ENCODE results near the gene TEX51.

TEX51 gene

DNA sequence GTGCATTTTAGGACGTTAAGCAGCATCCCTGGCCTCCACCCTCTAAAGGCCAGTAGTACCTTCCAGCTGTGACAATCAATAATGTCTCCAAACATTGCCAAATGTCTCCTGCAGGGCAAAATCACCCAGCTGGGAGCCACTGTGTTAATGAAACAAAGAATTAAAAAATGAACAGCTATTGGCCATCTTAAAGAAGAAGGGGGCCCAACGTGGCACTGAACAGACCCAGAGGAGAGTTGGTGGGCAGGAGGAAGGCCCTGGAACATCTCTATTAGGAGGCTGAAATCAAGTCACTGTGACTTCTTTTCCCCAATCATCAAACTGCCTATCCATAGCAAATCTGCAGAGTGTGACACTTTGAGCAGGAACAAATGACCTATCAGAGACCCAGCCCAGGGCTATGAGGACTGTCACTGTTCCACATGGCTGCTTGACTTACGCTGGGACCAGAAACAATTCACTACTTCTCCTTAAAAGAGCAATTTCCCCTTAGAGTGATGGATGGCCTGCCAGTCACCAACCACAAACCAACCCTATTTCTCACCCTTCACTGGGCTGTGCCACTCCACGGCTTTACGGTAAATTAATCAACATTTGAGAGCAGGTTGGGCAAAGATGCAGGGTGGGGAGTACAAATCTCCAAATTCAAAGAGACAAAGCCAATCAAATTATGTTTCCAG lies 35.2 kb upstream of the TEX51 start:
- no peaks in the 10 kb centered on the region for H3K4me1 Mint-ChIP-seq

DNA sequence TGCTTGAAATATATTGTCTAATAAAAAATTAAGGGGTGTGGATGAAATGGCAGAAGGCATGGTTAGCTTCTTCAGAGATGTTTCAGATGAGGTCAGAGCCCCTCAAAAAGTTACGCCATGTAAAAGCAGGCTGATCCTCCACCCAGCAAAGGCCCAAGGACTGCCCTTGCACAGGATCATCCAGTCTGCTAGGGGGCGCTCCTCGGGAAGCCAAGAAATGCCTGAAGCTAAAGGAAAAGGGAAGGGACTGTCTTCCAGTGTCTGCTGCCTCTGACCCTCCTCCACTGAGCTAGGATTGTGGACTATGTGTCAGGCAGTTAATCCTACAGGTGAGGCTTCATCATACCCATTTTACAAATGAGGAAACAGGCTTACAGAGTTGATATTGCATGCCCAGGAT lies 33.8 kb upstream of the TEX51 start:
- no peaks in the 10 kb centered on the region for H3K4me1 Mint-ChIP-seq
- no peaks in the 10 kb centered on the region for H3K36me3 Mint-ChIP-seq
- no peak overlapping the region for H3K4me3 Mint-ChIP-seq
- H3K27ac Mint-ChIP-seq, result no peak overlapping the region
- H3K27me3 Mint-ChIP-seq, result peaks cover 9% of the 10 kb centered on the region
- ATAC-seq, result no peak
- H3K9me3 Mint-ChIP-seq, result peaks cover 13% of the 10 kb centered on the region

More for the DNA sequence above, 35.2 kb upstream of the TEX51 start:
- Mint-ChIP-seq H3K36me3 (no peaks in the 10 kb centered on the region), H3K27ac (no peak overlapping the region), H3K9me3 (peaks cover 13% of the 10 kb centered on the region), H3K27me3 (peaks cover 22% of the 10 kb centered on the region), H3K4me3 (no peak overlapping the region)
- no peak for ATAC-seq

DNA sequence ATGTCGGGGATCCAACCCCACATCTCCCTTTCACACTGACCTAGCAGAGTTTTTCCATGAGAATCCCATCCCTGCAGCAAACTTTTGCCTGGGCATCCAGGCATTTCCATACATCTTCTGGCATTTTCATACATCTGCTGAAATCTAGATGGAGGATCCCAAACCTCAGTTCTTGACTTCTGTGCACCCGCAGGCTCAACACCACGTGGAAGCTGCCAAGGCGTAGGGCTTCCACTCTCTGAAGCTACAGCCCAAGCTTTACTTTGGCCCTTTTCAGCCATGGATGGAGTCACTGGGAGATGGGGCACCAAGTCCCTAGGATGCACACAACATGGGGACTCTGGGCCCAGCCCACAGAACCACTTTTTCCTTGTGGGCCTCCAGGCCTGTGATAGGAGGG lies 32.2 kb upstream of the TEX51 start:
- no peak for ATAC-seq
- no peak overlapping the region for H3K4me3 Mint-ChIP-seq
- H3K4me1 Mint-ChIP-seq, result no peaks in the 10 kb centered on the region
- H3K9me3 Mint-ChIP-seq, result peaks cover 13% of the 10 kb centered on the region
- no peaks in the 10 kb centered on the region for H3K36me3 Mint-ChIP-seq
- peaks cover 9% of the 10 kb centered on the region for H3K27me3 Mint-ChIP-seq
- H3K27ac Mint-ChIP-seq, result no peak overlapping the region

DNA sequence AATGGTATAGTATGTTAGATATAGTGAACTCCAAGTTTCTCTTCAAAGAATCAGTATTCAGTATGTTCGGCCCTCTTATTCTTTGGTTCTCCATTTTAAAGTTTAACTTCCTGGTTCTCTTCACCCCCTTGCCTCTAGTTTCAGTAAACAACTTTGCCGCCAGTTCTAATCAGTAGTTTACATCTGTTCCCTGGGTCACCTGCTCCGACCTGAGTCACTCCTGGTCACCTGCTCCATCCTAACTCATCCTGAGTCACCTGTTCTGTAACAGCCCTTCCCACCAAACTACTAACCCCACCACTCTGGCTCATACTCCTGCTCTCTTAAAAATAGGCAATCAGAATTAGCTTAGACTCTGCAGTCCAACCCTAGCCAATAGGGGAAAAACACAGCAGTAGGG lies 23.7 kb upstream of the TEX51 start:
- Mint-ChIP-seq H3K4me3 (no peak overlapping the region), H3K27ac (no peak overlapping the region), H3K9me3 (peaks cover 13% of the 10 kb centered on the region), H3K36me3 (no peaks in the 10 kb centered on the region), H3K4me1 (no peaks in the 10 kb centered on the region), H3K27me3 (no peaks in the 10 kb centered on the region)
- no peak for ATAC-seq

DNA sequence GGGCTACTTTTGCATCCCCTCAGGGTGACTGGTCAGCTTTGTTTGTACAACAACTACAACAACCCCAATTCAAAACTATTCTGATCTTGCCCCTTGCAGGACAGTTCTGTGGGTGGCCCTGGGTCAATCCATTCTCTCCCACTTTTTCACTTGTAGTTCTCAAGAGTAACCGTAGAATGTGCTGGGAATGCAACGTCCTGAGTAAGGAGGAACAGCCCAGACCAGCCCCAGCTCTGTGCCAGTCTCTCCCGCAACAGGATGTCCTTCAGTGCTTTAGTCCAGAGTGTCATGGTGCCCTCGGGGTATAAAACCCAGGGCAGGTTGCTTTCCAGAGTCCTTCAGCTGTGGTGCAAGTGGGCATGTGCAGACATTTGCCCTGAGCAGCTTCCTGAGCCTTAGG lies 22.1 kb upstream of the TEX51 start:
- no peaks in the 10 kb centered on the region for H3K27me3 Mint-ChIP-seq
- H3K27ac Mint-ChIP-seq, result no peak overlapping the region
- H3K36me3 Mint-ChIP-seq, result no peaks in the 10 kb centered on the region
- no peaks in the 10 kb centered on the region for H3K4me1 Mint-ChIP-seq
- ATAC-seq, result no peak
- H3K4me3 Mint-ChIP-seq, result no peak overlapping the region
- peaks cover 13% of the 10 kb centered on the region for H3K9me3 Mint-ChIP-seq

DNA sequence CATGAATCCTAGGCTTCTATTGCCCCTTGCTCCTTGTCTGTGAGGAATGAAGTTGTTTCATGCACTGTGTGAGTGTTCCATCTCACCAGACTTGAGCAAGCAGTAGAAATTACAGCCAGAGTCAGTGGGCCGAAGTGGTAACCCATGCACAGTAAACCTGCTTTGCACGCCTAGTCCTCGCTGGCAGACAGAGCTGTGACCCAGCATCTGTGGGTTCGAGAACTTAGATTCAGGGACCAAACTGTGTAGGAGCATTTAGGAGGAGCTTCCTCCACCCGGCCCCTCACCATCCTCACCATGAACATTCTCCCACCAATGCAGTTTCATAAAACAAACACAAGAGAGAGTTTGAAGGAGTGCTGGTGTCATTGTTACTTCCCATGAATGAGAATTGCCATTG lies 21.6 kb upstream of the TEX51 start:
- no peak overlapping the region for H3K4me3 Mint-ChIP-seq
- no peak for ATAC-seq
- no peaks in the 10 kb centered on the region for H3K36me3 Mint-ChIP-seq
- H3K9me3 Mint-ChIP-seq, result peaks cover 13% of the 10 kb centered on the region
- no peak overlapping the region for H3K27ac Mint-ChIP-seq
- H3K4me1 Mint-ChIP-seq, result no peaks in the 10 kb centered on the region
- no peaks in the 10 kb centered on the region for H3K27me3 Mint-ChIP-seq

DNA sequence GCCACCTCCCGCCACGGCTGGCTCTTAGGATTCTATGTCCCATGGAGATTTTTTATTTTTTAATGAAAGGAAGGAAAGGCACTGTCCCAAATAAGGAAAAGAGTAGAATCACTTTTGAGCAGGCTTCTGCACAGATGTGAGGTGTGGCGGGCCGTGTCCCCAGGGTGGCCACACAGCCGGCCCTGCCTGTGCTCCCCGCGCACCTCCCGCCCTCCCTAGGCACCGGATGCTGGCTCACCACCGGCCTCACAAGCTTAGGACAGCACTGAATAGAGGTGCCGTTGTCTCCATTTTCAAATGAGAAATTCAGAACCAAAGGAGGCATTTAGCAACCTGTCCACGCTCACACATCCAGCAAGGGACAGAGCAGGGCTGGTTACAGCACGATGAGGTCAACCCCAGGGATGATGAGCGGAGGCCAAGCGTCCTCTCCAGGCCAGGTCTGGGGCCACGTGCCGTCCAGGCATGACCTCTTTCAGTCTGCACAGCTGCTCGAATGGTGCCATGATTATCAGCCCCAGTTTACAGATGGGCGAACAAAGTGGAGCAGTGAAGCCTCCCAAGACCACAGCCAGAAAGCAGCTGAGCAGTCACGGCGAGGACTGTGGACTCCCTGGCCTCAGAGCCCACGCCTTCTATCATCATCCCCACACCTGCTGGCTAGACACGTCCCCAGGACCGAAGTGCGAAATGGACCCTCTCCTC lies 20.7 kb upstream of the TEX51 start:
- no peaks in the 10 kb centered on the region for H3K4me1 Mint-ChIP-seq
- no peak overlapping the region for H3K27ac Mint-ChIP-seq
- no peaks in the 10 kb centered on the region for H3K27me3 Mint-ChIP-seq
- H3K36me3 Mint-ChIP-seq, result no peaks in the 10 kb centered on the region
- no peak for ATAC-seq
- no peak overlapping the region for H3K4me3 Mint-ChIP-seq
- peaks cover 13% of the 10 kb centered on the region for H3K9me3 Mint-ChIP-seq

DNA sequence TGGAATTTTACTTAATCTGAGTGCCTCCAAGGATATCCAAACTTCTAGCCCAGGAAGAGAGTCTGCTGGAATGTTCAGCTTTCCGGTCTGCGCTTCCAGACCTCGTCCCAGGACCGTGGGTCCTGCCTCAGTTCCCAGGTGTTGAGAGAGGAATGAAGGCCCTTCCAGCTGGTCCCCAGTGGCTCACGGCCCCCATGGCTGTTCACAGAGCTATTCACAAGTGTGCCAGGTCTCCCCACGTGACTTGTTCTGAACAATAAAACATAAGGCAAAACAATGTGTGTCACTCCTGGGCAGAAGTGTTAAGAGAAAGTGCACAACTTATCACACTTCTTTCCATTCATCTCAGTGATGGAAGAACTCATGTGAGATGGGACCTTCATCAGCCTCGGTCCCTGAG lies 20.1 kb upstream of the TEX51 start:
- H3K27me3 Mint-ChIP-seq, result no peaks in the 10 kb centered on the region
- no peak overlapping the region for H3K4me3 Mint-ChIP-seq
- no peaks in the 10 kb centered on the region for H3K36me3 Mint-ChIP-seq
- peaks cover 13% of the 10 kb centered on the region for H3K9me3 Mint-ChIP-seq
- ATAC-seq, result no peak
- H3K4me1 Mint-ChIP-seq, result no peaks in the 10 kb centered on the region
- no peak overlapping the region for H3K27ac Mint-ChIP-seq

DNA sequence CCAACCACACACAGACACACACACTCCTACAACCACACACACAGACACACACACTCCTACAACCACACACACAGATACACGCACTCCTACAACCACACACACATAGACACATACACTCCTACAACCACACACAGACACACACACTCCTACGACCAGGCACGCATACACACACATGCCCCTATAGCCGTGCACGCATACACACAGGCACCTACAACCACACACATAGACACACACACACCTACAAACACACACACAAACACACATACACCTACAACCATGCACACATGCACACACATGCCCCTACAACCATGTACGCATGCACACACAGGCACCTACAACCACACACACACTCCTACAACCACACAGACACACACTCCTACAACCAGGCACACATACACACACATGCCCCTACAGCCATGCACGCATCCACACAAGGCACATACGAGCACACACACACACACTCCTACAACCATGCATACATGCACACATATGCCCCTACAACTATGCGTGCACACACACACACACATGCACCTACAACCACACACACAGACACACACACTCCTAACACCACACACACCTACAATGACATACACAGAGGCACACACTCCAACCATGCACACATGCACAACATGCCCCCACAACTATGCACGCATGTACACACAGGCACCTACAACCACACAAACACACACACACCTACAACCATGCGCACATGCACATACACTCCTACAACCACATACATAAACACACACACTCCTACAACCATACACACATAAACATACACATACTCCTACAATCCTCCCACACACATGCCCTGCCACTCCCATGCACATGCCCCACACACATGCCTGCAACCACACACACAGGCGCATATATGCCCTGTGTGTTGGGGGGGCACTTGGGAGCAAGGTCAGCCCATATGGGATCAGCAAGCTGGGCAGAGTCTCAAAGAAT lies 19.1 kb upstream of the TEX51 start:
- ATAC-seq, result no peak
- Mint-ChIP-seq H3K4me3 (no peak overlapping the region), H3K27ac (no peak overlapping the region), H3K9me3 (peaks cover 10% of the 10 kb centered on the region), H3K4me1 (no peaks in the 10 kb centered on the region), H3K36me3 (no peaks in the 10 kb centered on the region), H3K27me3 (no peaks in the 10 kb centered on the region)

DNA sequence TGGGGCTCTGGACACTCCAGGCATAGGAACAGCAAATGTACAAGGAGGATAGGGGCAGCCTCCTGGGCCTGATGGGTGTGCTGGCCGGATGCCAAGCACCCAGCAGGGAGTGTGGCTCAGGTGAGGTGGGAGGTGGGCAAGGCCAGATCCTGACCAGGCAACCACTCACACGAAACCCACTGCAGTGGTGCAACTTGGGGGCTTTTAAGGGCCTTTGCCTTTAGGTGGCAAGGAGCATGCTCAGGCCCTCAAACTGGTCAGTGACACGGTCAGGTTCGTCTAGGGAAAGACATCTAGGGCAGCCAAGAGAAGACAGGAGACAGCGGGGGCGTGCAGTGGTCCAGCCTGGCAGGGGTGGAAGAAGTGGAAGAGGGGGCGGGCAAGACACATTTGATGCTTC lies 18.4 kb upstream of the TEX51 start:
- H3K27me3 Mint-ChIP-seq, result peaks cover 6% of the 10 kb centered on the region
- no peak overlapping the region for H3K4me3 Mint-ChIP-seq
- H3K9me3 Mint-ChIP-seq, result peaks cover 5% of the 10 kb centered on the region
- ATAC-seq, result no peak
- no peaks in the 10 kb centered on the region for H3K36me3 Mint-ChIP-seq
- no peak overlapping the region for H3K27ac Mint-ChIP-seq
- H3K4me1 Mint-ChIP-seq, result no peaks in the 10 kb centered on the region

DNA sequence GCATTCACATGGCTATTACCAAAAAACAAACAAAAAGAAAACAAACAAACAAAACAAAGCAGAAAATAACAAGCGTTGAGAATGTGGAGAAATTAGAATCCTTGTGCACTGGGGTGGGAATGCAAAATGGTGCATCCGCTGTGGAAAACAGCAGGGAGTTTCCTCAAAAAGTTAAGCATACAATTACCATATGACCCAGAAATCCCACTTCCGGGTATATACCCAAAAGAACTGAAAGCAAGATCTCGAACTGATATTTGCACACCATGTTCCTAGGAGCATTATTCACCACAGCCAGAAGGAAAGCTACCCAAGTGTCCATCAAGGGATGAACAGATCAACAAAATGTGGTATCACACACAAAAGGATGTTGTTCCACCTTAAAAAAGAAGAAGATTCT lies 17.9 kb upstream of the TEX51 start:
- Mint-ChIP-seq H3K27ac (no peak overlapping the region), H3K4me3 (no peak overlapping the region), H3K9me3 (peaks cover under 1% of the 10 kb centered on the region), H3K36me3 (no peaks in the 10 kb centered on the region), H3K4me1 (no peaks in the 10 kb centered on the region), H3K27me3 (peaks cover 10% of the 10 kb centered on the region)
- ATAC-seq, result no peak

DNA sequence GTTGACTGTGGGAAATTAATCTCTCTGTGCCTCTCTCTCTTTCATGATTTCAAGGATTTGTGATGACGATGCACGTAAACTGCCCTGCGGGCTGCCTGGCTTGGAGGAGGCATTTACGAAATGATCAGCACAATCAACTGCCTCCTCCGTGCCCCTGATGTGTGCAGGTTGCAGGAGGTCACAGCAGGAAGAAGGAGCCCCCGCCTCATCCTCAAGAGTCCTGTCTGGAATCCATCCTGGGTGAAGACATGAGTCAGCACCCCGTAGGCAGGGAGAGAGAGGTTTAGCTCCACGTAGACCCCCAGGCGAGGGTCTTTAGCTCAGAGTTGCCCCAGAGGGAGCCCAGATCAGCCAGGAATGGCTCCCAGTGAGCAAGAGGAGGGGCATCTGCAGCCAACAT lies 17.1 kb upstream of the TEX51 start:
- H3K9me3 Mint-ChIP-seq, result no peaks in the 10 kb centered on the region
- no peak for ATAC-seq

DNA sequence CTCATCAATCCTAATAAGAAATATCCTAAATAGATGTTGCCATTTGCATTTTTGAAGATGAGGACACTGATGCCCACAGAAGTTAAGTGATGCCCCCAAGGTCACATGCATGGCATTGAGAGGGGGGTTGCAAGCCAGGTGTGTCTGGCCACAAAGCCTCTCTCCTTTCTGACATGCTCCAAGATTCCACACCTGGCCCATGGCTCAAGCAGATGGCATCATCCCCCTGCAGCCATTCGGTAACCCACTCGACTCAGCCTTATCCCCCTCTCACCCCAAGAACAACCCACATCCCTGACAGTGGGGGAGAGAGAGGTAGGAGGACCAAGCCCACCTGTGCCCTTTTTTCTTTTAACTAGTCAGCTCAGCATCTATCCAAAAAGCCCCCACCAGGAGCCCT lies 16.5 kb upstream of the TEX51 start:
- no peak overlapping the region for H3K4me3 Mint-ChIP-seq
- peaks cover 24% of the 10 kb centered on the region for H3K27me3 Mint-ChIP-seq
- ATAC-seq, result no peak
- H3K9me3 Mint-ChIP-seq, result no peaks in the 10 kb centered on the region
- H3K27ac Mint-ChIP-seq, result no peak overlapping the region
- H3K36me3 Mint-ChIP-seq, result no peaks in the 10 kb centered on the region
- peaks cover 9% of the 10 kb centered on the region for H3K4me1 Mint-ChIP-seq

More for the DNA sequence above, 17.1 kb upstream of the TEX51 start:
- no peak overlapping the region for H3K4me3 Mint-ChIP-seq
- H3K4me1 Mint-ChIP-seq, result peaks cover 5% of the 10 kb centered on the region
- no peaks in the 10 kb centered on the region for H3K36me3 Mint-ChIP-seq
- no peak overlapping the region for H3K27ac Mint-ChIP-seq
- peaks cover 18% of the 10 kb centered on the region for H3K27me3 Mint-ChIP-seq

DNA sequence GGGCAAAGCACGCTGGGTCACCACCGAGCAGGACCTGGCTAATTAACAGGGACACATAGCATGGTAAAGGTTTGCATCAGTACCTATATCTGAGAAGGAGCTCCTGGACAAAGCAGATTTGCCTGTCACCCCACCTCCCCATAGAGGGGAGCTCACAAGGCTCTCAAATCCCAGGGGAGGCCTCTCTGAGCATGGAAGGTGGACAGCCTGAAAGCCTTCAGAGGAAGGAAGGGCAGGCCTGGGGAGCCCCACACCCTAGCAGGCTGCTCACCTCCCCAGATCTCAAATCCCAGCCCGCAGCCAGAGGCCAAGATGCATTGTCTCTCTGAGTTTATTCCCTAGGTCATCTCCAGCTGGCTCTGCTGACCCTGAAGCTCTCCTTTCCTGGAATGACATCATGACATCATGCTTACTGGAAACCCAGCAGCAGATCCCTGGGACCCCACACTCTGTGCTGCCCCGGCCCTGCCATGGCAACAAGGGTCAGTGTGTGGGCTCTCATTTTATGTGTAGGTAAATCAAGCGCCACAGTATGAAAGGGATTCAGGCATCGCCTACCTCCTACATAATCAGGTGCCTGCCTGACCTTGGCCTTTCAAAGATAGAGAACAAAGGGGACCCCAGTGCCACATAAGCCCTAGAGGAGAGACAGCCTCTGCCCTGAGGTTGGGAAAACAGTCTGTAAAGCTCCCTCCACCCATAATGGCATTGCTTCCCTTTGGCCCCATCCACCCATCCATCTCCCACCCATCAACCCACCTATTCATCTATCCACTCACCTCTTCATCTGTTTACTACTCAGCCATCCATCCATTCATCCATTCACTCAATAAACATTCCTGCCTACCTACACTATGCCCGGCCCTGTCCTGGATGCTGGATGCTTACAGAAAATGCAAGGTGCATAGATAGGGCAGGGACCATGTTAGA lies 15.7 kb upstream of the TEX51 start:
- Mint-ChIP-seq H3K27me3 (peaks cover 32% of the 10 kb centered on the region), H3K4me3 (no peak overlapping the region), H3K27ac (no peak overlapping the region), H3K36me3 (no peaks in the 10 kb centered on the region), H3K9me3 (no peaks in the 10 kb centered on the region), H3K4me1 (peaks cover 9% of the 10 kb centered on the region)
- ATAC-seq, result peak; percentile 26

DNA sequence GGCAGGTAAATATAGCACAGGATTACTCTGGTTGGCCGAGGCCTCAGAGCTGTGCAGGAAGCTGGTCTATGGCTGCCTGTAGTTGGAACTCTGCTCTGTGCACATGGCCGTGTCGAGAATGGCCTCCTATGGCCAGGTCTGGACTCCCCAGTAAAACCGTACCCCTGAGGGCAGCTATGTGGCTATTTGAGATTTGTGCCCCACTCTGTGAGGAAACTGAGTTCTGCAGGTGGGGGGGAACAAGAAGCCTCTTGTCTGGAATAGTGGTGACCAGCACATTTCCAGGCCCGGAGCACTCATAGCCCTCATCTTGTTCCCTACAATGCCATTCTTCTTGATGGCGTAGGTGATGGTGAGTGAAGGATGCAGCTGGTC lies 15.0 kb upstream of the TEX51 start:
- Mint-ChIP-seq H3K27ac (no peak overlapping the region), H3K4me3 (no peak overlapping the region), H3K4me1 (peaks cover 9% of the 10 kb centered on the region), H3K36me3 (no peaks in the 10 kb centered on the region), H3K9me3 (no peaks in the 10 kb centered on the region), H3K27me3 (peaks cover 37% of the 10 kb centered on the region)
- no peak for ATAC-seq

All from stimulated activated memory B cell treated with anti-CD40 and anti-IgM and Interleukin-4, amounts not matched to agents 10 μg/mL and 1 μg/mL and 100 μg/mL, for 72 hours (primary cell).